Lung (tissue), 12 donors: ENCODE data around the gene FOXO6. TPM values are rescaled to one million over a fixed set of nuclear protein-coding genes. Genes with fewer than 3 reads are reported as not detected.

Experiments used
- ATAC-seq: fragments of 200-7000 bp; cut with Tn5 transposase; one replicate; pipeline ENCODE4 v1.9.1; 2020; ENCODE audit warnings: moderate number of reproducible peaks; ENCODE audit not compliant: insufficient read depth, low FRiP score
- DNase-seq, 3 donors: peaks; one replicate each; pipeline ENCODE4 v3.0.0-alpha.2; 2013 to 2017
- H3K27ac ChIP-seq, 2 donors: one replicate each; pipeline ENCODE4 v1.5.1; 2013; ENCODE audit warnings: mild to moderate bottlenecking in 2 of 2, moderate library complexity in 2 of 2, control low read depth in 1 of 2, inconsistent platforms in 1 of 2, low read depth in 1 of 2, low read length in 1 of 2
- H3K27me3 ChIP-seq, 3 donors: one replicate each; pipeline ENCODE4 v1.5.1; 2013; ENCODE audit warnings: low read length in 2 of 3; ENCODE audit not compliant: control insufficient read depth in 3 of 3, insufficient read depth in 3 of 3
- H3K36me3 ChIP-seq, 4 donors: one replicate each; pipeline ENCODE4 v1.5.1; 2013; ENCODE audit warnings: low read length in 4 of 4, mild to moderate bottlenecking in 1 of 4, moderate library complexity in 1 of 4; ENCODE audit not compliant: control insufficient read depth in 4 of 4, insufficient read depth in 4 of 4
- H3K4me1 ChIP-seq, 5 donors: one replicate each; pipeline ENCODE4 v1.5.1; 2013; ENCODE audit warnings: low read length in 5 of 5, mild to moderate bottlenecking in 2 of 5, moderate library complexity in 1 of 5; ENCODE audit not compliant: control insufficient read depth in 5 of 5, insufficient read depth in 5 of 5
- H3K4me3 ChIP-seq: one replicate; pipeline ENCODE4 v1.5.1; 2013; ENCODE audit warnings: mild to moderate bottlenecking, control low read depth, moderate library complexity
- H3K9ac ChIP-seq, 2 donors: one replicate each; pipeline ENCODE4 v1.5.1; 2013; ENCODE audit warnings: low read length in 2 of 2, control low read depth in 1 of 2; ENCODE audit not compliant: insufficient read depth in 1 of 2
- H3K9me3 ChIP-seq, 4 donors: one replicate each; pipeline ENCODE4 v1.5.1; 2013; ENCODE audit warnings: low read length in 3 of 4, mild to moderate bottlenecking in 1 of 4, moderate library complexity in 1 of 4; ENCODE audit not compliant: control insufficient read depth in 4 of 4, insufficient read depth in 3 of 4
- WGBS, 2 donors: extraction: QIAGEN DNeasy Blood & Tissue Kit; methylation state at CpG; one replicate each; pipeline ENCODE4 v1.1.7; 2013; 5-methylcytosine and 5-hydroxymethylcytosine counted together
- polyA plus RNA-seq, 2 donors: library from polyadenylated mRNA; stranded (reverse); fragments of 200-250 nt; gene quantifications; one replicate each; pipeline ENCODE4 v1.2.1, GENCODE V29; 2013
- total RNA-seq, 2 donors: library from RNA; depleted of rRNA in 1 of 2; stranded (reverse); fragments of >200 nt in 1 of 2; gene quantifications; one replicate each; pipeline ENCODE4 v1.2.1, GENCODE V29; 2014 to 2021
- TF ChIP-seq, protein P1 (sequence below): IDR thresholded peaks from 2 replicates; pipeline ENCODE4 v1.5.1; 2012; ENCODE audit warnings: mild to moderate bottlenecking; ENCODE audit errors: control extremely low read depth, extremely low read depth
- donor health status: control.
- donor health status: control.
- donor health status: Bipolar disorder and iron deficiency.
- donor health status: healthy.
- donor health status: DM: yes; HTN: yes; CAD: no.

Gene FOXO6
- total and polyA plus RNA-seq, 4 donors: 0.22 to 2.9 (median 0.86) TPM

- H3K27me3 ChIP-seq: peaks cover 0 to 3% (median 0%) of the 10 kb centered on the region in 3 donors
- no peaks in the 10 kb centered on the region for H3K9me3 ChIP-seq
- TF ChIP-seq, protein P1, sequence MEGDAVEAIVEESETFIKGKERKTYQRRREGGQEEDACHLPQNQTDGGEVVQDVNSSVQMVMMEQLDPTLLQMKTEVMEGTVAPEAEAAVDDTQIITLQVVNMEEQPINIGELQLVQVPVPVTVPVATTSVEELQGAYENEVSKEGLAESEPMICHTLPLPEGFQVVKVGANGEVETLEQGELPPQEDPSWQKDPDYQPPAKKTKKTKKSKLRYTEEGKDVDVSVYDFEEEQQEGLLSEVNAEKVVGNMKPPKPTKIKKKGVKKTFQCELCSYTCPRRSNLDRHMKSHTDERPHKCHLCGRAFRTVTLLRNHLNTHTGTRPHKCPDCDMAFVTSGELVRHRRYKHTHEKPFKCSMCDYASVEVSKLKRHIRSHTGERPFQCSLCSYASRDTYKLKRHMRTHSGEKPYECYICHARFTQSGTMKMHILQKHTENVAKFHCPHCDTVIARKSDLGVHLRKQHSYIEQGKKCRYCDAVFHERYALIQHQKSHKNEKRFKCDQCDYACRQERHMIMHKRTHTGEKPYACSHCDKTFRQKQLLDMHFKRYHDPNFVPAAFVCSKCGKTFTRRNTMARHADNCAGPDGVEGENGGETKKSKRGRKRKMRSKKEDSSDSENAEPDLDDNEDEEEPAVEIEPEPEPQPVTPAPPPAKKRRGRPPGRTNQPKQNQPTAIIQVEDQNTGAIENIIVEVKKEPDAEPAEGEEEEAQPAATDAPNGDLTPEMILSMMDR: no peak
- no peak overlapping the region for H3K27ac ChIP-seq
- ATAC-seq: no peak
- DNase-seq: no peak
- H3K9ac ChIP-seq: no peak overlapping the region
- H3K4me3 ChIP-seq: no peak overlapping the region
- H3K4me1 ChIP-seq: peaks cover 0 to 2% (median 0%) of the 10 kb centered on the region in 5 donors
- WGBS, 2 donors: 81 to 83% methylated on average over 11 of the region's 11 CpGs
- H3K36me3 ChIP-seq: no peaks in the 10 kb centered on the region
These were observed 46.7 kb upstream of the FOXO6 start for GRCh38 chr1:41314376-41315145.

GRCh38 chr1:41315146-41315822 lies 46.0 kb upstream of the FOXO6 start:
- H3K9ac ChIP-seq: no peak overlapping the region
- H3K27me3 ChIP-seq: peaks cover 0 to 3% (median 0%) of the 10 kb centered on the region in 3 donors
- ATAC-seq: no peak
- TF ChIP-seq, protein P1: no peak
- no peak overlapping the region for H3K27ac ChIP-seq
- no peaks in the 10 kb centered on the region for H3K36me3 ChIP-seq
- DNase-seq: peak in 1 of 3 donors; percentile 25
- H3K4me3 ChIP-seq: no peak overlapping the region
- 79 to 82% methylated on average over 15 of the region's 15 CpGs for WGBS, 2 donors
- H3K4me1 ChIP-seq: peaks cover 0 to 2% (median 0%) of the 10 kb centered on the region in 5 donors
- H3K9me3 ChIP-seq: no peaks in the 10 kb centered on the region

DNA sequence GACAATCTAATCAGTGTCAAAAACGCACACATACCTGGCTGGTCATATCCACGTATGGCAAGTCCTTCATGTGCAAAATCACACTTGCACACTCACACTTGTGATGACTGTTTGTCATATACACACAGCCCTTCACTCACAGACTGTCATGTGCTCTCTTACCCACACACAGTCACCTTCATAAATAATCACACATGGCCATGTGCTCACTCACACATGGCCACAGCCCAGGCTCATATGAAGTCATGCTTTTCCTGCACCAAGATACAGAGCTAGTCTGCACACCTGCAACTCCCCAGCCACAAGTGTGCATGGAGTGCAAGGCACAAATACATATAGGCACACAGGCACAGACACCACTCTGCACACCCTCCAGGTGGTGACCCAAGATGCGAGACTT lies 45.4 kb upstream of the FOXO6 start:
- TF ChIP-seq, protein P1: no peak
- Histone ChIP-seq H3K4me1 (peaks cover 0 to 2% (median 0%) of the 10 kb centered on the region in 5 donors), H3K36me3 (no peaks in the 10 kb centered on the region), H3K27ac (no peak overlapping the region), H3K27me3 (peaks cover 0 to 3% (median 0%) of the 10 kb centered on the region in 3 donors), H3K9ac (no peak overlapping the region), H3K9me3 (no peaks in the 10 kb centered on the region), H3K4me3 (no peak overlapping the region)
- WGBS, 2 donors: 86 to 90% methylated on average over 3 of the region's 3 CpGs
- DNase-seq (no peak), ATAC-seq (no peak)
